Activated T-helper 2 cell treated with anti-CD3 and anti-CD28 coated beads, Interferon-gamma antibody, Interleukin-2, Interleukin-4, amounts not matched to agents 10 μg/mL and 5 μg/mL and 100 μg/mL, durations not matched to agents 14 hours and 24 hours and 36 hours (primary cell): ENCODE measurements around the gene ATG2A. TPM values are rescaled to one million over a fixed set of nuclear protein-coding genes. Genes with fewer than 3 reads are reported as not detected.

ENCODE experiments used
- DNase-seq: peaks from one replicate; pipeline ENCODE4 v3.0.0; 2021; ENCODE audit warnings: low spot score
- H3K27ac Mint-ChIP-seq: one replicate; pipeline ENCODE4 v1.8.0; 2021; ENCODE audit warnings: mixed read lengths
- H3K27me3 Mint-ChIP-seq: one replicate; pipeline ENCODE4 v1.8.0; 2021; ENCODE audit warnings: low read depth, mixed read lengths
- H3K36me3 Mint-ChIP-seq: one replicate; pipeline ENCODE4 v1.8.0; 2021; ENCODE audit warnings: low read depth, mixed read lengths
- H3K4me1 Mint-ChIP-seq: one replicate; pipeline ENCODE4 v1.8.0; 2021; ENCODE audit warnings: low read depth, mixed read lengths
- H3K4me3 Mint-ChIP-seq: one replicate; pipeline ENCODE4 v1.8.0; 2021; ENCODE audit warnings: low read depth, mild to moderate bottlenecking, moderate library complexity, mixed read lengths
- H3K9me3 Mint-ChIP-seq: one replicate; pipeline ENCODE4 v1.8.0; 2021; ENCODE audit warnings: mixed read lengths
- intact Hi-C: fragments of 100-400 bp; cut with micrococcal nuclease; formaldehyde crosslinking; loops from one replicate; pipeline ENCODE4 v1.15.1; 2023
- total RNA-seq: library from RNA; stranded (reverse); gene quantifications from 2 replicates; pipeline ENCODE4 v1.2.3, GENCODE V29; 2022

The ATG2A gene
- total RNA-seq, 1 donor from 2014 or later, result 20.7 TPM

GRCh38 chr11:64885367-64886286 lies 31.4 kb downstream of the ATG2A start:
- intact Hi-C loops, result loop anchor here (1.0 kb wide), 1 partner anchor 20 kb away; no protein-coding TSS in a partner anchor
- H3K27me3 Mint-ChIP-seq, result no peaks in the 10 kb centered on the region
- no peaks in the 10 kb centered on the region for H3K9me3 Mint-ChIP-seq
- no peak for DNase-seq
- H3K36me3 Mint-ChIP-seq, result no peaks in the 10 kb centered on the region
- H3K4me1 Mint-ChIP-seq, result peaks cover 34% of the 10 kb centered on the region
- H3K4me3 Mint-ChIP-seq, result peak overlapping the region; percentile 54
- H3K27ac Mint-ChIP-seq, result peak overlapping the region; percentile 80

- Mint-ChIP-seq H3K4me3 (no peak overlapping the region), H3K9me3 (no peaks in the 10 kb centered on the region), H3K36me3 (no peaks in the 10 kb centered on the region), H3K27me3 (no peaks in the 10 kb centered on the region), H3K27ac (no peak overlapping the region), H3K4me1 (peaks cover 48% of the 10 kb centered on the region)
- no peak for DNase-seq
- intact Hi-C loops, result no loop called here
Measured at GRCh38 chr11:64884019-64884418, 33.0 kb downstream of the ATG2A start.

- H3K4me1 Mint-ChIP-seq, result peaks cover 48% of the 10 kb centered on the region
- intact Hi-C loops, result no loop called here
Measured at GRCh38 chr11:64883575-64883974, 33.4 kb downstream of the ATG2A start.

GRCh38 chr11:64882243-64882642 lies 34.8 kb downstream of the ATG2A start:
- peaks cover 4% of the 10 kb centered on the region for H3K36me3 Mint-ChIP-seq
- H3K27me3 Mint-ChIP-seq, result no peaks in the 10 kb centered on the region

More at GRCh38 chr11:64883575-64883974, 33.4 kb downstream of the ATG2A start:
- Mint-ChIP-seq H3K9me3 (no peaks in the 10 kb centered on the region), H3K4me3 (no peak overlapping the region), H3K27ac (no peak overlapping the region), H3K36me3 (no peaks in the 10 kb centered on the region), H3K27me3 (no peaks in the 10 kb centered on the region)
- DNase-seq, result no peak

GRCh38 chr11:64881476-64881875 lies 35.5 kb downstream of the ATG2A start:
- H3K9me3 Mint-ChIP-seq, result no peaks in the 10 kb centered on the region
- H3K36me3 Mint-ChIP-seq, result peaks cover 12% of the 10 kb centered on the region
- peak overlapping the region; percentile 77 for H3K27ac Mint-ChIP-seq
- H3K4me3 Mint-ChIP-seq, result no peak overlapping the region
- H3K4me1 Mint-ChIP-seq, result peaks cover 50% of the 10 kb centered on the region
- intact Hi-C loops, result no loop called here
- no peak for DNase-seq
- H3K27me3 Mint-ChIP-seq, result no peaks in the 10 kb centered on the region

More at GRCh38 chr11:64882243-64882642, 34.8 kb downstream of the ATG2A start:
- Mint-ChIP-seq H3K4me1 (peaks cover 43% of the 10 kb centered on the region), H3K9me3 (no peaks in the 10 kb centered on the region), H3K4me3 (no peak overlapping the region), H3K27ac (no peak overlapping the region)
- no peak for DNase-seq
- intact Hi-C loops, result no loop called here

GRCh38 chr11:64880240-64881001 lies 36.6 kb downstream of the ATG2A start:
- peak overlapping the region; percentile 99 for H3K4me3 Mint-ChIP-seq
- intact Hi-C loops, result loop anchor here (1.0 kb wide), 1 partner anchor 21 kb away; no protein-coding TSS in a partner anchor
- DNase-seq, result peak; percentile 29
- H3K9me3 Mint-ChIP-seq, result no peaks in the 10 kb centered on the region
- peaks cover 22% of the 10 kb centered on the region for H3K36me3 Mint-ChIP-seq
- no peaks in the 10 kb centered on the region for H3K27me3 Mint-ChIP-seq
- H3K27ac Mint-ChIP-seq, result peak overlapping the region; percentile 95
- H3K4me1 Mint-ChIP-seq, result peaks cover 51% of the 10 kb centered on the region

- Mint-ChIP-seq H3K9me3 (no peaks in the 10 kb centered on the region), H3K27ac (peak overlapping the region; percentile 95)
Measured at GRCh38 chr11:64879244-64879900, 37.6 kb downstream of the ATG2A start.

GRCh38 chr11:64878494-64879243 lies 38.3 kb downstream of the ATG2A start, which contains the start of gene EHD1:
Gene EHD1, minus strand, starts transcription at chr11:64878621. Its CDS starts 157 bp downstream, at chr11:64878464.
- intact Hi-C loops, result loop anchor here (2.0 to 10.0 kb wide), 2 partner anchors 16 to 616 kb away; partner anchors contain the start of gene MALAT1

More at GRCh38 chr11:64879244-64879900, 37.6 kb downstream of the ATG2A start:
- DNase-seq, result no peak
- intact Hi-C loops, result loop anchor here (2.0 to 10.0 kb wide), 2 partner anchors 15 to 615 kb away; partner anchors contain the start of gene MALAT1
- Mint-ChIP-seq H3K4me3 (peak overlapping the region; percentile 99), H3K36me3 (peaks cover 33% of the 10 kb centered on the region), H3K27me3 (no peaks in the 10 kb centered on the region), H3K4me1 (peaks cover 52% of the 10 kb centered on the region)

GRCh38 chr11:64878223-64878493 lies 38.9 kb downstream of the ATG2A start:
- Mint-ChIP-seq H3K27ac (peak overlapping the region; percentile 60), H3K4me1 (peaks cover 55% of the 10 kb centered on the region), H3K9me3 (no peaks in the 10 kb centered on the region), H3K4me3 (peak overlapping the region; percentile 99), H3K36me3 (peaks cover 40% of the 10 kb centered on the region), H3K27me3 (no peaks in the 10 kb centered on the region)
- DNase-seq, result no peak
- intact Hi-C loops, result loop anchor here (2.0 to 10.0 kb wide), 2 partner anchors 17 to 617 kb away; partner anchors contain the start of gene MALAT1

More at GRCh38 chr11:64878494-64879243, 38.3 kb downstream of the ATG2A start, which contains the start of gene EHD1:
- DNase-seq, result peak; percentile 99
- H3K27me3 Mint-ChIP-seq, result no peaks in the 10 kb centered on the region
- H3K27ac Mint-ChIP-seq, result peak within 1 kb of the TSS; percentile 95
- H3K9me3 Mint-ChIP-seq, result no peaks in the 10 kb centered on the region
- peaks cover 36% of the 10 kb centered on the region for H3K36me3 Mint-ChIP-seq
- H3K4me3 Mint-ChIP-seq, result peak within 1 kb of the TSS; percentile 99
- peaks cover 55% of the 10 kb centered on the region for H3K4me1 Mint-ChIP-seq

- H3K9me3 Mint-ChIP-seq, result no peaks in the 10 kb centered on the region
- H3K27ac Mint-ChIP-seq, result peak overlapping the region; percentile 82
- H3K36me3 Mint-ChIP-seq, result peaks cover 46% of the 10 kb centered on the region
- H3K27me3 Mint-ChIP-seq, result no peaks in the 10 kb centered on the region
- intact Hi-C loops, result loop anchor here (2.0 to 10.0 kb wide), 3 partner anchors 17 to 617 kb away; partner anchors contain the start of gene MALAT1
- H3K4me3 Mint-ChIP-seq, result peak overlapping the region; percentile 99
- DNase-seq, result peak; percentile 30
- H3K4me1 Mint-ChIP-seq, result peaks cover 59% of the 10 kb centered on the region
Measured at GRCh38 chr11:64877390-64878222, 39.4 kb downstream of the ATG2A start.

GRCh38 chr11:64876835-64877341 lies 40.1 kb downstream of the ATG2A start:
- peak overlapping the region; percentile 99 for H3K4me3 Mint-ChIP-seq
- intact Hi-C loops, result loop anchor here (1.0 to 10.0 kb wide), 3 partner anchors 12 to 618 kb away; partner anchors contain the start of gene MALAT1

More at GRCh38 chr11:64876835-64877341, 40.1 kb downstream of the ATG2A start:
- H3K9me3 Mint-ChIP-seq, result no peaks in the 10 kb centered on the region
- peaks cover 61% of the 10 kb centered on the region for H3K4me1 Mint-ChIP-seq
- peaks cover 53% of the 10 kb centered on the region for H3K36me3 Mint-ChIP-seq
- no peak for DNase-seq
- H3K27me3 Mint-ChIP-seq, result no peaks in the 10 kb centered on the region
- peak overlapping the region; percentile 59 for H3K27ac Mint-ChIP-seq
